SK-N-SH (cell line): ENCODE results near the gene PDE6G. TPM values are rescaled to one million over a fixed set of nuclear protein-coding genes. Genes with fewer than 3 reads are reported as not detected.

ENCODE experiments used
- CTCF ChIA-PET: fragments of 300-600, 350-600 bp; formaldehyde crosslinking; extraction: SDS; loops from one replicate; lab custom pipeline; 2021; lab: Yijun Ruan, JAX
- POLR2A ChIA-PET: fragments of 350-600 bp; sonication (Branson Sonifier 250); formaldehyde crosslinking; extraction: SDS; loops from one replicate; lab custom pipeline; 2020; ENCODE audit warnings: antibody characterized with exemption, inconsistent platforms; lab: Yijun Ruan, JAX
- DNase-seq: peaks from one replicate; pipeline ENCODE4 v3.0.0; 2012
- H2AFZ ChIP-seq: fragments of 200-600 bp; sonication (generic); 2 replicates; pipeline ENCODE4 v1.8.1; 2016; ENCODE audit warnings: antibody characterized with exemption, mild to moderate bottlenecking, low read depth
- H3F3A ChIP-seq: fragments of 200-600 bp; sonication (generic); replicated peaks from 2 replicates; pipeline ENCODE3; 2016; ENCODE audit warnings: antibody characterized with exemption, mild to moderate bottlenecking; ENCODE audit not compliant: insufficient read depth
- H3K27ac ChIP-seq, 2 experiments: fragments of 200-500 bp in 1 of 2; fragments of 200-600 bp in 1 of 2; sonication (Bioruptor generic) in 1 of 2; sonication (generic), shearing (Covaris generic) in 1 of 2; 2 replicates each; pipeline versions ENCODE4 v1.5.1 to v1.6.1; 2014 to 2016; ENCODE audit warnings: low read depth in 2 of 2, inconsistent platforms in 1 of 2, low read length in 1 of 2, mild to moderate bottlenecking in 1 of 2, mixed read lengths in 1 of 2
- H3K27me3 ChIP-seq: fragments of 200-600 bp; sonication (generic), shearing (Covaris generic); 2 replicates; pipeline ENCODE4 v1.6.1; 2016; ENCODE audit warnings: mixed run types; ENCODE audit not compliant: insufficient read depth
- H3K36me3 ChIP-seq, 2 experiments: fragments of 200-500 bp in 1 of 2; fragments of 200-600 bp in 1 of 2; sonication (Bioruptor generic) in 1 of 2; sonication (generic) in 1 of 2; replicated peaks in 1 of 2; 2 replicates each; pipeline versions ENCODE3 to v1.5.1; 2014 to 2016; ENCODE audit warnings: low read length in 1 of 2, mild to moderate bottlenecking in 1 of 2; ENCODE audit not compliant: insufficient read depth in 2 of 2, control insufficient read depth in 1 of 2
- H3K4me1 ChIP-seq, 2 experiments: fragments of 200-500 bp in 1 of 2; fragments of 200-600 bp in 1 of 2; sonication (Bioruptor generic) in 1 of 2; sonication (generic), shearing (Covaris generic) in 1 of 2; 2 replicates each; pipeline versions ENCODE4 v1.5.1 to v1.6.1; 2014 to 2016; ENCODE audit warnings: low read depth in 1 of 2, low read length in 1 of 2, mixed run types in 1 of 2; ENCODE audit not compliant: insufficient read depth in 2 of 2, control insufficient read depth in 1 of 2
- H3K4me2 ChIP-seq: fragments of 200-600 bp; sonication (generic), shearing (Covaris generic); 2 replicates; pipeline ENCODE4 v1.6.1; 2017; ENCODE audit warnings: mixed run types
- H3K4me3 ChIP-seq, 2 experiments: fragments of 200-500 bp in 1 of 2; fragments of 200-600 bp in 1 of 2; sonication (Bioruptor generic) in 1 of 2; sonication (generic), shearing (Covaris generic) in 1 of 2; 2 replicates each; pipeline versions ENCODE4 v1.5.1 to v1.8.1; 2014 to 2016; ENCODE audit warnings: low read depth in 2 of 2, inconsistent platforms in 1 of 2, low read length in 1 of 2, mild to moderate bottlenecking in 1 of 2, mixed read lengths in 1 of 2, moderate library complexity in 1 of 2
- H3K79me2 ChIP-seq: fragments of 200-600 bp; sonication (generic); 2 replicates; pipeline ENCODE4 v1.8.1; 2017; ENCODE audit warnings: mild to moderate bottlenecking; ENCODE audit not compliant: insufficient read depth
- H3K9ac ChIP-seq: fragments of 200-600 bp; sonication (generic); 2 replicates; pipeline ENCODE4 v1.6.1; 2017; ENCODE audit warnings: mixed run types
- H3K9me2 ChIP-seq: fragments of 200-600 bp; sonication (generic); 2 replicates; pipeline ENCODE4 v1.6.1; 2017; ENCODE audit warnings: mixed run types
- H3K9me3 ChIP-seq: fragments of 200-600 bp; sonication (generic); 2 replicates; pipeline ENCODE4 v1.6.1; 2017; ENCODE audit warnings: mixed run types, mild to moderate bottlenecking, moderate library complexity
- H4K20me1 ChIP-seq: fragments of 200-600 bp; sonication (generic); 2 replicates; pipeline ENCODE4 v1.6.1; 2017; ENCODE audit warnings: mild to moderate bottlenecking, mixed run types; ENCODE audit not compliant: insufficient read depth
- CHD2 ChIP-seq: fragments of 150-350 bp; IDR thresholded peaks from 2 replicates; pipeline ENCODE4 v1.6.1; 2018; ENCODE audit warnings: low read length; ENCODE audit not compliant: partially characterized antibody
- CTCF ChIP-seq: fragments of 200-600 bp; sonication (generic); IDR thresholded peaks from 2 replicates; pipeline ENCODE4 v1.6.1; 2017; ENCODE audit warnings: antibody characterized with exemption, mild to moderate bottlenecking, moderate library complexity
- ELF1 ChIP-seq: IDR thresholded peaks from 2 replicates; pipeline ENCODE4 v1.4.0; 2012
- EZH2phosphoT487 ChIP-seq: fragments of 200-600 bp; sonication (generic); IDR thresholded peaks from 2 replicates; pipeline ENCODE4 v1.6.1; 2017; ENCODE audit warnings: low read depth, mixed run types, mild to moderate bottlenecking, antibody characterized with exemption, moderate library complexity, borderline replicate concordance
- FOSL2 ChIP-seq: IDR thresholded peaks from 2 replicates; pipeline ENCODE4 v1.4.0; 2012; ENCODE audit warnings: low read depth, mild to moderate bottlenecking, moderate library complexity, borderline replicate concordance
- FOXM1 ChIP-seq: IDR thresholded peaks from 2 replicates; pipeline ENCODE4 v1.4.0; 2012; ENCODE audit warnings: low read depth, mild to moderate bottlenecking
- GATA2 ChIP-seq: sonication (generic); formaldehyde crosslinking; IDR thresholded peaks from 2 replicates; pipeline ENCODE4 v1.5.0; 2020; ENCODE audit warnings: mild to moderate bottlenecking, missing genetic modification reagents
- MXI1 ChIP-seq: IDR thresholded peaks from 2 replicates; pipeline ENCODE4 v1.6.1; 2012; ENCODE audit warnings: mild to moderate bottlenecking, low read depth, low read length, improper control_type of control experiment
- NRF1 ChIP-seq: IDR thresholded peaks from 2 replicates; pipeline ENCODE4 v1.6.1; 2012; ENCODE audit warnings: low read depth, mild to moderate bottlenecking, low read length
- PBX3 ChIP-seq: IDR thresholded peaks from 2 replicates; pipeline ENCODE4; 2012
- POLR2AphosphoS5 ChIP-seq: IDR thresholded peaks from 2 replicates; pipeline ENCODE4 v1.6.1; 2012; ENCODE audit warnings: low read depth, low read length
- REST ChIP-seq: IDR thresholded peaks from 2 replicates; pipeline ENCODE4 v1.6.1; 2012; ENCODE audit warnings: mild to moderate bottlenecking, low read depth, low read length, moderate library complexity
- RXRA ChIP-seq: IDR thresholded peaks from 2 replicates; pipeline ENCODE4 v1.4.0; 2012; ENCODE audit warnings: low read depth, mild to moderate bottlenecking, borderline replicate concordance
- SIN3A ChIP-seq: IDR thresholded peaks from 2 replicates; pipeline ENCODE4 v1.6.1; 2012; ENCODE audit warnings: low read depth, mild to moderate bottlenecking, low read length, moderate library complexity, borderline replicate concordance
- TAF1 ChIP-seq: IDR thresholded peaks from 2 replicates; pipeline ENCODE4 v1.6.1; 2012; ENCODE audit warnings: low read depth, mild to moderate bottlenecking, low read length, moderate library complexity, borderline replicate concordance
- TCF12 ChIP-seq: IDR thresholded peaks from 2 replicates; pipeline ENCODE4 v1.4.0; 2012
- YY1 ChIP-seq: IDR thresholded peaks from 2 replicates; pipeline ENCODE4 v1.4.0; 2012; ENCODE audit warnings: low read depth, mild to moderate bottlenecking
- WGBS: methylation state at CpG from one replicate; pipeline ENCODE4 v1.1.6; 2017; ENCODE audit warnings: low lambda C conversion rate; 5-methylcytosine and 5-hydroxymethylcytosine counted together
- polyA plus RNA-seq, 3 experiments: library from polyadenylated mRNA; depleted of rRNA; stranded (reverse); fragments of >200 nt; gene quantifications; 2 replicates each; pipeline ENCODE4 v1.2.3, GENCODE V29; 2012

The PDE6G gene
- polyA plus RNA-seq, 1 of the 3 experiments (the other 2 are of a cell fraction): 5.0 TPM

- H3K4me3 ChIP-seq: peak overlapping the region; percentile 86 to 95
- DNase-seq: no peak
- TF ChIP-seq MXI1 (no peak), CTCF (peak; percentile 29; the same call in 1 of the 2 replicates), GATA2 (CRISPR knock-in tag) (no peak), FOXM1 (no peak), RXRA (no peak), POLR2AphosphoS5 (no peak; the same call in 1 of the 2 replicates), TAF1 (no peak), NRF1 (no peak), ELF1 (no peak)
- peak overlapping the region in 1 of 2 experiments; percentile 84; a peak in 2 of 4 replicates for H3K27ac ChIP-seq
- peaks cover 95% of the 10 kb centered on the region for H3K79me2 ChIP-seq
- no peaks in the 10 kb centered on the region for H3K27me3 ChIP-seq
- no peaks in the 10 kb centered on the region for H3K9me3 ChIP-seq
- peaks cover 50 to 71% of the 10 kb centered on the region in 2 experiments for H3K36me3 ChIP-seq
- POLR2A ChIA-PET: interaction anchor here (0.8 to 4.1 kb wide), 7 partner anchors 8 to 132 kb away, joined by 3 to 33 read pairs (median 9); partner anchors contain the start of genes ARL16, HGS, MCRIP1 and SLC25A10
- H3K9ac ChIP-seq: peak overlapping the region; percentile 98; the same call in 1 of the 2 replicates
- no peaks in the 10 kb centered on the region for H3K9me2 ChIP-seq
- 80% methylated on average over 20 of the region's 23 CpGs for WGBS
- H3K4me1 ChIP-seq: peaks cover 14 to 29% of the 10 kb centered on the region in 2 experiments; a peak in 3 of 4 replicates
- H3F3A ChIP-seq: peaks cover 54% of the 10 kb centered on the region
- H4K20me1 ChIP-seq: peaks cover 38% of the 10 kb centered on the region
- H3K4me2 ChIP-seq: peak overlapping the region; percentile 97
- CTCF ChIA-PET: interaction anchor here (0.5 to 2.6 kb wide), 9 partner anchors 8 to 168 kb away, joined by 3 to 17 read pairs (median 3); partner anchors contain the start of genes ARL16, CCDC137, HGS and NPLOC4
- H2AFZ ChIP-seq: no peak overlapping the region
Observed at GRCh38 chr17:81701288-81702071, 45.1 kb upstream of the PDE6G start.

- no peak overlapping the region for H2AFZ ChIP-seq
- no peaks in the 10 kb centered on the region for H3K9me2 ChIP-seq
- peaks cover 48% of the 10 kb centered on the region for H3F3A ChIP-seq
- H3K4me1 ChIP-seq: peaks cover 14 to 29% of the 10 kb centered on the region in 2 experiments; a peak in 3 of 4 replicates
- no peak for DNase-seq
- ChIA-PET POLR2A (interaction anchor here (1.0 to 4.1 kb wide), 2 partner anchors 16 to 17 kb away, joined by 3 to 33 read pairs; partner anchors contain the start of genes ARL16 and HGS), CTCF (interaction anchor here (0.8 to 2.4 kb wide), 2 partner anchors 15 to 169 kb away, joined by 3 to 10 read pairs; no protein-coding TSS in a partner anchor)
- 95% methylated on average over 24 of the region's 25 CpGs for WGBS
- H3K4me2 ChIP-seq: peak overlapping the region; percentile 97; the same call in 1 of the 2 replicates
- peaks cover 44% of the 10 kb centered on the region for H4K20me1 ChIP-seq
- no peak overlapping the region; a peak in 1 of 4 replicates for H3K27ac ChIP-seq
- no peaks in the 10 kb centered on the region for H3K9me3 ChIP-seq
- peaks cover 96% of the 10 kb centered on the region for H3K79me2 ChIP-seq
- H3K9ac ChIP-seq: no peak overlapping the region; the same call in 1 of the 2 replicates
- no peaks in the 10 kb centered on the region for H3K27me3 ChIP-seq
- peaks cover 54 to 63% of the 10 kb centered on the region in 2 experiments for H3K36me3 ChIP-seq
- no peak overlapping the region for H3K4me3 ChIP-seq
- TF ChIP-seq FOSL2 (no peak), YY1 (no peak), PBX3 (no peak), NRF1 (no peak), SIN3A (no peak), EZH2phosphoT487 (no peak), CHD2 (no peak), REST (no peak), TCF12 (no peak)
Observed at GRCh38 chr17:81700353-81701287, 44.3 kb upstream of the PDE6G start.
